Coronary artery (tissue), 2 donors: ENCODE results near the gene STK38L.
A peak's percentile ranks its signal among the peaks of the same experiment; 100 is the strongest.

Source experiments
- DNase-seq: peaks from one replicate; pipeline ENCODE4 v3.0.0-alpha.2; 2017; ENCODE audit warnings: low spot score
- H3K27ac ChIP-seq, 2 donors: fragments of 200-600 bp; sonication (generic); one replicate each; pipeline ENCODE4 v1.5.1; 2016 to 2019
- H3K4me3 ChIP-seq: fragments of 200-600 bp; sonication (generic); 2 replicates; pipeline ENCODE4 v1.5.1; 2016; ENCODE audit warnings: mild to moderate bottlenecking, moderate library complexity
- CTCF ChIP-seq: fragments of 200-600 bp; sonication (generic); IDR thresholded peaks from one replicate; pipeline ENCODE4 v1.5.1; 2019; ENCODE audit warnings: antibody characterized with exemption

STK38L gene

GRCh38 chr12:27274706-27275105, 30.6 kb downstream of the STK38L start:
- no peak for TF ChIP-seq CTCF
- peak overlapping the region; percentile 5 to 91 for H3K27ac ChIP-seq
- no peak for DNase-seq
- peak overlapping the region; percentile 11 for H3K4me3 ChIP-seq

GRCh38 chr12:27276275-27276674, 32.2 kb downstream of the STK38L start:
- peak overlapping the region; percentile 76 to 91 for H3K27ac ChIP-seq
- no peak overlapping the region for H3K4me3 ChIP-seq
- no peak for TF ChIP-seq CTCF
- DNase-seq, result no peak

- no peak for DNase-seq
- Histone ChIP-seq H3K27ac (peak overlapping the region; percentile 76 to 91), H3K4me3 (peak overlapping the region; percentile 39)
- TF ChIP-seq CTCF, result no peak
Observed at GRCh38 chr12:27277846-27278260, 33.8 kb downstream of the STK38L start.

GRCh38 chr12:27279826-27280225, 35.7 kb downstream of the STK38L start:
- DNase-seq, result no peak
- no peak for TF ChIP-seq CTCF
- Histone ChIP-seq H3K27ac (peak overlapping the region; percentile 53 to 76), H3K4me3 (no peak overlapping the region)

GRCh38 chr12:27280412-27280811, 36.3 kb downstream of the STK38L start:
- TF ChIP-seq CTCF, result no peak
- H3K27ac ChIP-seq, result peak overlapping the region; percentile 53 to 76
- DNase-seq, result no peak
- no peak overlapping the region for H3K4me3 ChIP-seq

- TF ChIP-seq CTCF, result no peak
- no peak for DNase-seq
- Histone ChIP-seq H3K27ac (peak overlapping the region; percentile 72 to 84), H3K4me3 (no peak overlapping the region)
Observed at GRCh38 chr12:27282754-27283153, 38.7 kb downstream of the STK38L start.

GRCh38 chr12:27284021-27284420, 39.9 kb downstream of the STK38L start:
- peak overlapping the region; percentile 72 to 84 for H3K27ac ChIP-seq
- H3K4me3 ChIP-seq, result peak overlapping the region; percentile 8
- TF ChIP-seq CTCF, result no peak
- DNase-seq, result no peak
